Heart left ventricle (tissue), 16 donors: Measurements from ENCODE around the gene MESP1. TPM values are rescaled to one million over a fixed set of nuclear protein-coding genes. Genes with fewer than 3 reads are reported as not detected.

Experiments
- ATAC-seq, 4 donors: fragments of 200-7000 bp; cut with Tn5 transposase; one replicate each; pipeline ENCODE4 v1.9.1; 2020 to 2022; ENCODE audit warnings: moderate library complexity in 4 of 4, mild to moderate bottlenecking in 3 of 4, moderate number of reproducible peaks in 1 of 4
- DNase-seq, 5 donors: peaks; one replicate each; pipeline ENCODE4 v3.0.0-alpha.2; 2020
- H3K27ac ChIP-seq, 12 donors: fragments of 200-600 bp; sonication (generic) in 4 of 12; one replicate each; pipeline versions ENCODE4 v1.5.0 to v1.8.0; 2016 to 2022; ENCODE audit warnings: mild to moderate bottlenecking in 2 of 12
- H3K27me3 ChIP-seq, 9 donors: fragments of 200-600 bp; sonication (generic) in 2 of 9; one replicate each; pipeline versions ENCODE4 v1.5.1 to v1.8.0; 2016 to 2022; ENCODE audit warnings: mild to moderate bottlenecking in 3 of 9
- H3K36me3 ChIP-seq, 9 donors: fragments of 200-600 bp; sonication (generic) in 2 of 9; one replicate each; pipeline versions ENCODE4 v1.5.0 to v1.8.0; 2018 to 2022; ENCODE audit warnings: mild to moderate bottlenecking in 2 of 9
- H3K4me1 ChIP-seq, 12 donors: fragments of 200-600 bp; sonication (generic) in 4 of 12; one replicate each; pipeline versions ENCODE4 v1.5.0 to v1.8.0; 2016 to 2022; ENCODE audit warnings: mild to moderate bottlenecking in 3 of 12
- H3K4me3 ChIP-seq, 12 donors: fragments of 200-600 bp; sonication (generic) in 4 of 12; one replicate each; pipeline versions ENCODE4 v1.5.0 to v1.8.0; 2017 to 2022; ENCODE audit warnings: mild to moderate bottlenecking in 9 of 12, moderate library complexity in 4 of 12
- H3K9me3 ChIP-seq, 12 donors: fragments of 200-600 bp; sonication (generic) in 4 of 12; one replicate each; pipeline versions ENCODE4 v1.5.0 to v1.8.0; 2016 to 2022; ENCODE audit warnings: mild to moderate bottlenecking in 1 of 12
- CTCF ChIP-seq, 12 donors: fragments of 200-600 bp; sonication (generic) in 4 of 12; IDR thresholded peaks; one replicate each; pipeline versions ENCODE4 v1.5.0 to v1.8.0; 2018 to 2022; ENCODE audit warnings: antibody characterized with exemption in 12 of 12, mild to moderate bottlenecking in 5 of 12
- POLR2A ChIP-seq, 2 donors: fragments of 450-650 bp; IDR thresholded peaks; one replicate each; pipeline ENCODE4 v1.6.1; 2017; ENCODE audit warnings: antibody characterized with exemption in 2 of 2, mild to moderate bottlenecking in 2 of 2, moderate library complexity in 2 of 2
- WGBS, 4 donors: extraction: QIAGEN DNeasy Blood & Tissue Kit in 2 of 4; methylation state at CpG; one replicate each; pipeline versions ENCODE4 v1.1.5 to v1.1.7; 2013 to 2018; 5-methylcytosine and 5-hydroxymethylcytosine counted together
- intact Hi-C, 10 donors: fragments of 100-400 bp; cut with DNase I; formaldehyde crosslinking; loops; one replicate each; pipeline versions ENCODE4 v1.11.1 to v1.14.2; 2022
- polyA plus RNA-seq, 2 donors: library from polyadenylated mRNA; stranded (reverse); fragments of 200-250 nt; gene quantifications; one replicate each; pipeline ENCODE4 v1.2.3, GENCODE V29; 2013
- total RNA-seq, 9 donors: library from RNA; depleted of rRNA in 2 of 9; stranded (reverse); fragments of >200 nt in 2 of 9; fragmentation: NEBNext Ultra II Directional in 3 of 9; extraction: Animal tissue kit (Norgen Biotek cat#: 25700) in 3 of 9; gene quantifications; one replicate each; pipeline versions ENCODE4 v1.1.0 to v1.2.4, GENCODE V29; 2016 to 2023
- donor health status: ischemic (EF 13 %, LVEDD 7.1; RV severe dilation, severe dysfunction).
- donor health status: healthy with polysubstance abuse.
- donor health status: DM: no; HTN: yes; CAD: no.
- donor health status: DM: no; HTN: no; CAD: no.
- donor health status: ischemic (EF 25% LVEDD 6.9; RV normal size, moderate dysfunction).
- donor health status: ischemic (EF 25% LVEDD 5.7; RV mildly dilated, moderate dysfunction).
- donor health status: healthy.
- donor health status: DM: yes; HTN: yes; CAD: no.
- donor health status: ischemic (EF 35%, LVEDD 5.7; RV mildly dilated, moderate dysfunction).
- donor health status: nonischemic (EF 11% LVEDD 7.7; RV severe dilation, severe dysfunction).
- donor health status: DM: yes; HTN: yes; CAD: no.
- donor health status: PGD.
- donor health status: ischemic (EF 29% LVEDD 5.4; RV normal size, mild dysfunction).
- donor health status: nonischemic (EF 23%, LVEDD 6.1; RV moderate dilation, normal function).

MESP1 gene
- total and polyA plus RNA-seq, 11 donors: 0.43 to 6.9 (median 5.1) TPM

DNA sequence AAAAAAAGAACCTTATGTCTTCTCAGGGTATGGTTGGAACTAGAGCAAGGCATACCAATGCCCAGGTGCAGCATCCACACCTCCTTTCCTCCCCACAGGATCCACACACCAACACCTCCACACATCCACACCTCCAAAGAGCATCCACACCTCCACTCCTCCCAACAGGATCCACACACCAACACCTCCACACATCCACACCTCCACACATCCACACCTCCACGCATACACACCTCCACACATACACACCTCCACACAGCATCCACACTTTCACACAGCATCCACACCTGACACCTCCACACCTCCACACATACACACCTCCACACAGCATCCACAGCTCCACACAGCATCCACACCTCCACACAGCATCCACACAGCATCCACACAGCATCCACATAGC is 5.3 kb downstream of the MESP1 start:
- Histone ChIP-seq H3K27me3 (peaks cover 0 to 42% (median 4%) of the 10 kb centered on the region in 9 donors), H3K9me3 (no peaks in the 10 kb centered on the region), H3K36me3 (no peaks in the 10 kb centered on the region), H3K27ac (no peak overlapping the region), H3K4me3 (no peak overlapping the region), H3K4me1 (peaks cover 0 to 11% (median 7%) of the 10 kb centered on the region in 12 donors)
- no peak for ATAC-seq
- TF ChIP-seq POLR2A (IDR thresholded peaks at IDR 0.05): no peak
- TF ChIP-seq CTCF (IDR thresholded peaks at IDR 0.05): no peak
- WGBS, 4 donors: 32 to 86% (median 56%) methylated on average over 1 of the region's 1 CpG
- no peak for DNase-seq
- intact Hi-C loops: loop anchor here in 1 of 10 donors (10.0 kb wide), 1 partner anchor 101 kb away; no protein-coding TSS in a partner anchor

DNA sequence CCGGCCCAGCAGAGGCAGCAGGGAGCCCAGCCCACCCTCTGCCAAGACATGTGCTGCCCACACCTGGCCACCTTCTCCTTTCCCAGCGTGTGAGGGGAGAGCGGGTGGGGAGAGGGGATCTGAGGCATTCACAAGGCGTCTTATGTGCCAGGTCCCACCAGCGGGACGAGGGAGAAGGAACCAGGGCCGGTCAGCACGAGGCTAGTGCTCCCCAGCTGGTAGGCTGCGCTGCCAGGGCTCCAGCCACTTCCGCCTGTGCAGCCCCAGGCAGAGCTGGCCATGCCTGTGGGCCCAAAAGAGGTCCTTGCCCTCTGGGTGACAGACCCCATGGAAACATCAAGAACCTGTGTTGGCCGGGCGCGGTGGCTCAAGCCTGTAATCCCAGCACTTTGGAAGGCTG is 5.9 kb downstream of the MESP1 start:
- ATAC-seq (no peak), DNase-seq (no peak)
- peaks cover 0 to 40% (median 4%) of the 10 kb centered on the region in 9 donors for H3K27me3 ChIP-seq
- H3K4me3 ChIP-seq: no peak overlapping the region
- no peak overlapping the region for H3K27ac ChIP-seq
- H3K36me3 ChIP-seq: no peaks in the 10 kb centered on the region
- TF ChIP-seq CTCF (IDR thresholded peaks at IDR 0.05) (no peak), POLR2A (IDR thresholded peaks at IDR 0.05) (no peak)
- H3K4me1 ChIP-seq: peaks cover 0 to 5% (median 3%) of the 10 kb centered on the region in 12 donors
- WGBS, 4 donors: 70 to 81% (median 75%) methylated on average over 9 to 13 of the region's 13 CpGs
- intact Hi-C loops: loop anchor here in 1 of 10 donors (10.0 kb wide), 1 partner anchor 100 kb away; no protein-coding TSS in a partner anchor
- H3K9me3 ChIP-seq: no peaks in the 10 kb centered on the region

DNA sequence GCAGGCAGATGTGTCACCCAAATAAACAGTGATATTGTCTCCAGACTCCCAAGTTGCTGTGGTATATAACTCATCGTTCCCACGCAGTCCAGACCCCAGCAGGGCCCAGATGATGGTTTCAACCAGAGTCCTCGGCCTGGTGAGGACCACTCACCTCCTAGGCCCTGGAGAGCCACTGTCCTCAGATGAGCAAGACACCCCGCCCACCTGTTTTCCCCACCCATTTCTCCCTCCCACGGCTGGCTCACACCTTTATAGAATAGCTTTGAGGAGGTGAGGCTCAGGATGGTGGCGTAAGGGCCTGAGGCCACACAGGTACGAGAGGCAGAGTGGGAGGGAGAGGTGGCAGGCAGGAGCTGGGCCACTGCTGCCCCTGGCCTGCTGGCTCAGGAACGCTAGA is 7.5 kb downstream of the MESP1 start:
- Histone ChIP-seq H3K36me3 (no peaks in the 10 kb centered on the region), H3K9me3 (no peaks in the 10 kb centered on the region), H3K27ac (no peak overlapping the region), H3K4me1 (no peaks in the 10 kb centered on the region), H3K4me3 (no peak overlapping the region), H3K27me3 (peaks cover 0 to 31% (median 0%) of the 10 kb centered on the region in 9 donors)
- WGBS, 4 donors: 85 to 91% (median 89%) methylated on average over 7 to 8 of the region's 8 CpGs
- no peak for DNase-seq
- no peak for ATAC-seq
- intact Hi-C loops: loop anchor here in 2 of 10 donors (5.0 to 10.0 kb wide), 3 partner anchors 96 to 229 kb away; no protein-coding TSS in a partner anchor
- TF ChIP-seq POLR2A (IDR thresholded peaks at IDR 0.05) (no peak), CTCF (IDR thresholded peaks at IDR 0.05) (no peak)

- no peak for DNase-seq
- H3K27me3 ChIP-seq: peaks cover 0 to 31% (median 0%) of the 10 kb centered on the region in 9 donors
- no peaks in the 10 kb centered on the region for H3K4me1 ChIP-seq
- no peaks in the 10 kb centered on the region for H3K9me3 ChIP-seq
- no peak overlapping the region for H3K27ac ChIP-seq
- 83 to 86% (median 83%) methylated on average over 5 to 8 of the region's 8 CpGs for WGBS, 4 donors
- no peak for ATAC-seq
- no peaks in the 10 kb centered on the region for H3K36me3 ChIP-seq
- intact Hi-C loops: loop anchor here in 2 of 10 donors (5.0 to 10.0 kb wide), 3 partner anchors 96 to 229 kb away; no protein-coding TSS in a partner anchor
- TF ChIP-seq POLR2A (IDR thresholded peaks at IDR 0.05) (no peak), CTCF (IDR thresholded peaks at IDR 0.05) (no peak)
- H3K4me3 ChIP-seq: no peak overlapping the region
Measured at GRCh38 chr15:89743011-89743410, 8.0 kb downstream of the MESP1 start.
